Stimulated activated CD4-positive, alpha-beta T cell treated with anti-CD3 and anti-CD28 coated beads, Interleukin-12 subunit alpha, Interleukin-12 subunit beta, amount 100 ng/mL, for 4 hours (primary cell): ENCODE measurements around the gene PRKCQ.
"Not testable (repeated sequence)": the region's sequence is repeated elsewhere in the genome, so short reads cannot be mapped to it uniquely, and the experiment has no call there.

Source experiments
- DNase-seq: peaks from one replicate; pipeline ENCODE4 v3.0.0-alpha.2; 2020

The PRKCQ gene

DNA sequence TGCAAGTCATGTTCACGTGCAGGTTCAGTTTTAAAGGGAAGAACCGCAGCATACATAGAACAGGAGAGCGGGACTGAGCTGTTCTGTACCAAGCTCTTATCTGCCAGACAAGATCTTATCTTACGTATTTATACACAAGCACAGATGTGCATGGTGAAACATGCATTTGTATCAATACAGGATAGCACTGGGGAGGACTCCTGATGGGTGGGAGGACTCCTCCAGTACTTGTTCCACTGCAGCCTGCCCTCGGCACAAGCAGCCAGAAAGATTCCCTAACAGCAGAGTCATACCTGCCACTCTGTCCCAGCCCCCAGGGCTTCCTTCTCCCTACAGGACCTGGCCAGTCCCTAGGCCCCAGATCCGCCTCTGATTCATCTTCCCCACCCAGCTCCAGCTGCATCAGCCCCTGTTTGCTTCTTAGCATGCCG is 13.2 kb upstream of the PRKCQ start:
- DNase-seq: no peak

DNA sequence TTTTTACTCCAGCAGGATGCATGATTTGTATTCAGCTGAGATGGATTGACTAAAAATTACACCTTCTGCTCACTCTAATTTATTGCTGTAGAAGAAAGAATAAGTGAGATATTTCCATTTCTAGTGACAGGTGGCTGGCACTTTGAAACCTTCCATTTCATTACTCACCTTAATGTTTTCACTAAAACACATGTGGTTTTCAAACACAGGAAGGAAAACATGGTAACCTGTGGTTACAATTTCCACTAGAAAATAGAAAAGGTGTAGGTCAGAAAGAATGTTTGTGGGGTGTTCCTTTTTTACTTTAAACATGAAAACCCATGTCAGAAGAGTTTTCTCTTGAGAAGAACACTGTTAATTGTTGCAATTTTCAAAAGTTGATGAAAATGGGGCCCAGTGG is 12.0 kb upstream of the PRKCQ start:
- no peak for DNase-seq

GRCh38 chr10:6591668-6592067 is 11.6 kb upstream of the PRKCQ start:
- DNase-seq: no peak

GRCh38 chr10:6590100-6590499 is 10.0 kb upstream of the PRKCQ start:
- no peak for DNase-seq

DNA sequence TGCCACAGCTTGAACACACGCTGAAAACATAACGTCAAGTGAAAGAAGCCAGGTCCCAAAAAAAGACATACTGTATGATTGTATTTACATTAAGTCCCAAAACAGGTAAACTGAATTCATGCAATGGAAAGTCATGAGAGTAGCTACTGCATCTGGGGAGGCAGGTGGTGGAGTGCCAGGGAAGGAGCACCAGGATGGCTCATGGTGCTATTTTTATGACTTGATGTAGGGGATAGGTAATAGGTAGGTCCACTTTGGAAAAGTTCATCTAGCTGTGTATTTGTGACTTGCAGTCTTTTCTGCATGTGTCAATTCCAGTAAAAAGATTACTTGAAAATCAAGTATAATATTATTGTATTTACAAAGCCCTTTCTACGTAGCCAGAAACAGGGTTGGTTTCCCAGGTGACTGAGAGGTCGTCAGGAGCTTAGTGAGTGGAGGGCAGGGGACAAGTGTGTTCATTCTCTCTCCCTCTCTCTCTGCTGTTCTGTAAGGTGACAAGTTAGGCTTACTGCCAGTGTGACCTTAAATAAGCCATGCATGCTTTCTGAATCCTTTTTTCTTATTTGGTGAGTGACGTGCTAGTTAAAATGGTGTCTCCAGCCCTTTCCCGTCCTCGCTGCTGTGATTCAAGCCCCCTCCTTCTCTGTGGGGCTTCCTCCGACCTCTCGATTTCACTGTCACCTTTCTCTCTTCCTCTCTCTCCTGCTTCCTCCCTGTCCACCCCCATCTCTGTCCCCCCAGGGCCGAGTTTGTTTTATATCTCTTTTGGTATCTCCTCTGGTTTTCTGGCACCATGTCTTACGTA is 9.4 kb upstream of the PRKCQ start:
- no peak for DNase-seq

DNA sequence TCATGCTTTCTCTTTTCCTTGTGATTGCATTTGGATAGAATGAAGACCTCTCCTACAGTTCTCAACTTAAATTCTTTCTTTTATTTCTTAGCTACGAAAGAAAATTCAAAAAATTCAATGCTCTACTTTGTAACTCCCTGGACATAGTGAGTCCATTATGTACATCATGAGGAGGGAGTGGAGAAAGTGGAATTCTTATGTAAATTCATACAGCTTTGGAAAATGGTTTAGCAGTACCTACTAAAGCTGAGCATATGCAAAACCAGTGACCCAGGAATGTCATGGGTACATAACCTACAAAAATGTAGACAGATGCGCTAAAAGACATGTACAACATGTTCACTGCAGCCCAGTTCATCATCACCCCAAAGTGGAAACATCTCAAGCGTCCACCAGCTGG is 8.8 kb upstream of the PRKCQ start:
- no peak for DNase-seq

- DNase-seq: no peak
Observed at GRCh38 chr10:6588082-6588481, 8.0 kb upstream of the PRKCQ start.

DNA sequence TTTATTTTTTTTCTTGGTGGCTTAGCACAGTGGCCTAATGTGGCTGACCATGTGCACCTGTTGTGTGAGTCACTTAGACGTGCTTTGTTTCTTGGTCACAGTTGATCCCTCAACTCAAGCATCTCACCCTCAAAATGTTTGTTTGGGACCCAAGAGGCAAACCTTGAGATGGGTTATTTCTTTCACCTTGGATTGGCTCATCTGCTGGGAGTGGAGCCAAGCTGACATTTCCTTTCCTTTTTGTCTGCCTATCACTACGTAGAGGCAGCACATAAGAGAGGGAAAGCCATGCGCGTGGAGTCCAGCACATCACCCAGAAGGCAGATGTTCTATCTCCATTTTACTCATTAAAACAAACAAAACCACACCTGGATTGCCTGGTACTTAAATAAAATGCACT is 6.4 kb upstream of the PRKCQ start:
- DNase-seq: no peak

DNA sequence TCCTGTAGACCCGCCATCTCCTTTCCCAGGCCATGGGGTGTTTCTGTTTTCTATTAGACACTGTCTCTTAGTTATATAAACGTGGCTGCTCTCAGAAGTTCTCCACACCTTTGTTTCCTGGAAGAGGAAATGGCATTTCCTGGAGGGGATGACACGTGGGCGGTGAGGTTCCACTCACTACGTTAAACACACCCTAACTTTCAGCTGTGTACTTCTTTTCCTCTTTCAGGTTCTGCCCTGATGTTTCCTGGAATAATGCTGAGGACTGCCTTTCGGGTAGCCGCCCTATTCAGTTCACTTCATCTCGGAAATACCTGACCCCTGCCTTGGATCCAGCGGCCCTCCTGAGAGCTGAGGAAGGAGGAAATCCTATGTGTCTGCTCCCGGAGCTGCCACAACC is 3.4 kb upstream of the PRKCQ start:
- DNase-seq: peak; percentile 71

DNA sequence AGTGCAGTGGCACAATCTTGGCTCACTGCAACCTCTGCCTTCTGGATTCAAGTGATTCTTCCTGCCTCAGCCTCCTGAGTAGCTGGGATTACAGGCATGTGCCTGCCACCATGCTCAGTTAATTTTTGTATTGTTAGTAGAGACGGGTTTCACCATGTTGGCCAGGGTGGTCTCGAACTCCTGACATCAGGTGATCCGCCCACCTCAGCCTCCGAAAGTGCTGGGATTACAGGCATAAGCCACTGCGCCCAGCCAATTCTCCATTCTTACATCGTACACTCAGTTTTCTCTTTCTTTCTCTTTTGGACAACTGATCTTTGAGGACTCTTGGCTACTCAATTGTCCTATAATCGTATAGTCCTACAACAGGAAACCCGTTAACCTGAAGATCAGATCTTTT is 2.8 kb upstream of the PRKCQ start:
- not testable (repeated sequence) for DNase-seq

- no peak for DNase-seq
Observed at GRCh38 chr10:6582298-6582697, 2.2 kb upstream of the PRKCQ start.

GRCh38 chr10:6581778-6582228 is 1.7 kb upstream of the PRKCQ start:
- no peak for DNase-seq

DNA sequence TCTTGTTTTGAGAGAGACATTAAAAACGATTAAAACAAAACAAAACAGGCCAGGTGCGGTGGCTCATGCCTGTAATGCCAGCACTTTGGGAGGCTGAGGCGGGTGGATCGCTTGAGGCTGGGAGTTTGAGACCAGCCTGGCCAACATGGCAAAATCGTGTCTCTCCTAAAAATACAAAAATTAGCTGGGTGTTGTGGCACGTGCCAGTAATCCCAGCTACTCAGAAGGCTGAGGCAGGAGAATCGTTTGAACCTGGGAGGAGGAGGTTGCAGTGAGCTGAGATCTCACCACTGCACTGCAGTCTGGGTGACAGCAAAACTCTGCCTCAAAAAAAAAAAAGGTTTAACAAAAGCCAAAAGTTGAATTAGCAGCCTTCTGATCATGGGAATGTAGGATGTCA is 1.1 kb upstream of the PRKCQ start:
- DNase-seq: not testable (repeated sequence)

GRCh38 chr10:6580279-6581029 is 378 bp upstream of the PRKCQ start:
- peak; percentile 91 for DNase-seq

GRCh38 chr10:6579183-6579903 is 733 bp downstream of the PRKCQ start:
- DNase-seq: no peak

DNA sequence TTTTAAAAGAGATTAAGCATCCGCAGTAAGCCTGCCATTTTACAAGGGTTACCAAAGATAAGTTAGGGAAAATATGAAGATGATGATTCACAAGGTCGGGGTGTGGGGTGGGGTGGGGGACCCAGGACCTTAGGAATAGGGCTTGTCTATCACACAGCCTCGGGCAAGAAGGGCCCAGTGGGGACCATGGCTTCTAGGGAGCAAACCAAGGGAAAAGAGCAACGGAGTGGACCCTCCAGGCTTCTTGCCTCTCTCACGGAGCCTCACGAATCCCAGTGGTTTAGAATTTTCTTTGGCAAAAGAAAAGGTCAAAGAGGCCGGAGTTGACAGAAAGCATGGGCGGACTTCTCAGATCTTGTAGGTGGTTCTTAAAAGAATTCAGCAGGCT is 1.3 kb downstream of the PRKCQ start:
- DNase-seq: no peak

- no peak for DNase-seq
Observed at GRCh38 chr10:6578251-6578771, 1.8 kb downstream of the PRKCQ start.

GRCh38 chr10:6576326-6576725 is 3.8 kb downstream of the PRKCQ start:
- no peak for DNase-seq

GRCh38 chr10:6574664-6575176 is 5.4 kb downstream of the PRKCQ start:
- DNase-seq: no peak

- no peak for DNase-seq
Observed at GRCh38 chr10:6570893-6571292, 9.2 kb downstream of the PRKCQ start.

- no peak for DNase-seq
Observed at GRCh38 chr10:6569259-6569658, 10.8 kb downstream of the PRKCQ start.

GRCh38 chr10:6567884-6568283 is 12.2 kb downstream of the PRKCQ start:
- no peak for DNase-seq

- DNase-seq: no peak
Observed at GRCh38 chr10:6567203-6567703, 12.8 kb downstream of the PRKCQ start.
